NCI-H82 treated with DMSO at 0.1 percent for 48 hours (cell line): ENCODE results near the gene LRRC4C.

Experiments
- DNase-seq: peaks from one replicate; lab custom pipeline; 2025; ENCODE audit not compliant: unreplicated experiment; lab: John Stamatoyannopoulos, UW

The LRRC4C gene

DNA sequence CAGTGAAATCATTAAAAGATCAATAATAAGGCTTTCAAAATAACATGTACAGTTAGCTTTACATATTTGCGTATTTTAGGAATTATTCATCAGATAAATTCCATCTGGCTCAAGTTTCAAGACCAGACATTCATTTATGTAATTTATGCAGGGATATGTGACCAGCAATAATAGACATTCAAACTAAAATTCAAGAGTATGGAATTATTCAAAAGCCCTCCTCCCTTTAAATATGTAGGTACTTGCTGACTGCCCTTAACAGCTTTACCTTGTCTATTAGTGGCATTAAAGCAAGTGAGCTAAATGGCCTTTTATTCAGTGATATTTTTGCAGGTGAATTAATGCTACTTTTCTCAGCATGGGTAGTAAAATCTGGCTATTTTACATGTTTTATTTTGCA lies 126.1 kb downstream of the LRRC4C start:
- DNase-seq = no peak

DNA sequence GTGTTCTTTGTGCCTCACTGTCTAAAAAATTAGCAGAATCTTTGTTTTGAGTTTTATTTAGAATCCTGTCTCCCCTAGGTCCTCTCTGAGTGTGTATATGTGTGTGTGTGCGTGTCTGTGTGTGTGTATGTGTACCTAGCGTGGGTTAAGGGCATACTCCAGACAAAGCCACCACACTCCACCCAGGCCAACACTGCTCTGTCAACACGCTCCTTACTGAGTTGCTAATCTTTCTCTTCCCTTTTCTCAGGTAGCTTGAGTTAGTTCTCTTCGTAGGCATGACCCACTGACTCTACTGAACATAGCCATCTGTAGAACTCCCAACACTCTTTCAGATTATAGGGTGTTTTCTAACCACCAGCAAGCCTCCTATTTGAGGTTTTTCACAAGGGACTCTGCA lies 131.1 kb downstream of the LRRC4C start:
- no peak for DNase-seq

DNA sequence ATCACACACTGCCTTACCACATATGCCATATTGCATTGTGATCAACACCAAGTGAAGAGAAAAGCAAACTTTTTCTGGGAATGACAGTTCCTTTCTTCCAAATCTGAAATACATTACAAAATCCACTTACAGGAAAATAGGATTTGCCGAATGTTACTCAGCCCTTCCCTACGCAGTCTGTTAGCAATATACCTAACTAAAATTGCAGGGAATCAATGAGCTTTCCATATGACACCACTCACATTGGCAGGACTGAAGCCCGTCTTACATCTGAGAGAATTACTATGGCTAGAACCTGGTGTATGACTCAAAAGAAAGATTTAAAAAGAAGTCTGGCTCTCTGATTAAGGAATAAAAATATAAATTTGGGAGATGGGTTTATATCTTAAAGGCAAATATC lies 136.0 kb downstream of the LRRC4C start:
- no peak for DNase-seq

DNA sequence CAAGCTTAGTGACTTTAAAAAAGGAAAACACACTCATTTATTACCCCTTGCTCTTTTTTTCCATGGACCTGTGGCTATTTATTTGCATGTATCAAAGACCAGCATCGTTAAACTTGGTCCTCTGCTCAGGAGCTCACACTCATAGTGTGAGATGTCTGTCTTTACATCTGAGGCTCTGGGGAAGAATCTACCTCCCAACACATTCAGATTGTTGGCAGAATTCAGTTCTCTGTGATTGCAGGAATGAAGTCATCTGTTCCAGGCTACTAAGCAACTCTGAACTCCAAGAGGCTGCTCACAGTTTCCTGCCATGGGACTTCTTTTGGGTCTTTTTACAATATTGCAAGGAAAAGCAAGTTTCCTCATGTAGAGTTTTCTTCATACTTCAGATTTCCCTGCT lies 138.8 kb downstream of the LRRC4C start:
- no peak for DNase-seq

DNA sequence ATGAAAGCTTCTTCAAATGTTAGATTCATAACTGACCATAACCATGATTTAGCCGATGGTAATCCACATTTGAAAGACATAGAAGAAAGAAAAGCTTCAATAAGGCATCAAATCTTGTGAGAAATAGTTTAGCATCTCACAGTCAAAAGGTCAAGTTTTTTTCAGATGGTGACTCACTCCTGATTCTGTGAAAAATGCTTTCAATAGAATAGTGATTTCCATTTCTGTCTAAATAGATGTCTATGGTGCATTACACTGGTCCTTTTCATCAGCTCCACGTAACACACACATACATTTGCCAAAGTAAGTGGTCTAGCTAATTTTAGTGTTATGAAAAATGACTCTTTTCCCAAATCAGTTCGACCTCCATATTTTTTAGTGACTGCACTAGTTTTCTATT lies 139.2 kb downstream of the LRRC4C start:
- no peak for DNase-seq

DNA sequence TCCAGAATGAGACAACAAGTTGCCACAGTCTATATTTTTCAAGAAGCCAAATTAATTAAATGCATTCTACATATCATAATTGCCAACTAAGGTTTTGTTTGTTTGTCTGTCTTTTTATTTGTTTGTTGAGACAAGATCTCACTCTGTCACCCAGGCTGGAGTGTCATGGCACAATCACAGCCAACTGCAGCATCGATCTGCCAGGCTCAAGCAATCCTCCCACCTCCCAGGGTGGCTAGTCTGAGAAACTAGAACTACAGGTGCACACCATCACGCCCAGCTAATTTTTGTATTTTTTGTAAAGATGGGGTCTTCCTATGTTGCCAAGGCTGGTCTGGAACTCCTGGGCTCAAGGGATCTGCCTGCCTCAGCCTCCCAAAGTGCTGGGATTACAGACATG lies 140.0 kb downstream of the LRRC4C start:
- DNase-seq = no peak

DNA sequence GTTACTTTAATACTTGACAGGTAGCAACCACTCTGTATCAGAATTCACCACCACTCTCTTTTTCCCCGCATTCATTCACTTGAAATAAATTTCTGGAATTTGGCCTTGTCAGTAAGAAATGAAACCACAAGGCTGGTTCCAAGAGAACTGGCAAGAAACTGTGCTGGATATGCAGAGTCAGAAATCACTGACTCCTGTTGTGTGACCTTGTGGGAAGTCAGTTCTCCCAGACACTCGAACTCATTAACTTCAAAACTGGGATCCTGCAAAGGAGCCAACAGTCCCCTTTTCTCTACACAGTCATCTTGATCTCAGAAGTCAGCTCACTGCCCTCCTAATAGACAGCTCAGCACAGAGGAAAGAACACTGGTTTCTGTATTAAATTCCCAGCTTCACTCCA lies 142.7 kb downstream of the LRRC4C start:
- DNase-seq = no peak

DNA sequence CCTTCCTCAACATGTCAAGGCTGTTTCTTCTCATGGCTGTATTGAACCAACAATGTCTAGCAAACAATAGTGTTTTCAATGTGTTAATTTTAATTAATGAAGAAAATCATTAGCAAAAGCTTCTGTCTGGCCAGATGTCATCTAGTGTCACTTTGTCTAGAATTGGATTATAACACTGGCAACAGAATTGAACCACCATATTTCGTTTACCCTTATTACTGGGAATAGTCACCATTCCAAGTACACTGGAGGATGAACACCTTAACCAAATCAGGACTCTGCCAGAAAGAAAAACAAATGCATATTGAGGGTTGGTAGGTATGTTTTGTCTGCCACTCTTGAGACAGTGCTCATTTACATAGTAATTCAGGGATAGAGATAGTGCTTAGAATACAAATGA lies 146.2 kb downstream of the LRRC4C start:
- no peak for DNase-seq

DNA sequence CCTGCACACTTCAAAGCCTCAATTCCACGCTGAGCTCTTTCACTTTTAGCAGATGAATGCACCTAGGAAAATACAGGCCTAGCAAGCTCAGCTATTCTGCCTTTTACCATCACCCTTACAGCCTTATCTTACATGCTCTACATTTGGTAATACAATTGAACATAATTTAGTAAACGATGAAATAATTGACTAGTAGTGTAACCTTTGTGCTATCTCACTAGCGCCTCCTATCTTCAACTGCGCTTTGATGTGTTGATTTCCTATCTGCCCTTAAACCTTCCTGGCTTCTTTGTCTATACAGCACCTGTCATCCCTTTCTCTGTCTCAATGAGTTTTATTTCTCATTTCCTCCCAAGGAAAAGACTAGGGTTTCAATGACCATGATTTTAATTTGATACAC lies 149.7 kb downstream of the LRRC4C start:
- no peak for DNase-seq

DNA sequence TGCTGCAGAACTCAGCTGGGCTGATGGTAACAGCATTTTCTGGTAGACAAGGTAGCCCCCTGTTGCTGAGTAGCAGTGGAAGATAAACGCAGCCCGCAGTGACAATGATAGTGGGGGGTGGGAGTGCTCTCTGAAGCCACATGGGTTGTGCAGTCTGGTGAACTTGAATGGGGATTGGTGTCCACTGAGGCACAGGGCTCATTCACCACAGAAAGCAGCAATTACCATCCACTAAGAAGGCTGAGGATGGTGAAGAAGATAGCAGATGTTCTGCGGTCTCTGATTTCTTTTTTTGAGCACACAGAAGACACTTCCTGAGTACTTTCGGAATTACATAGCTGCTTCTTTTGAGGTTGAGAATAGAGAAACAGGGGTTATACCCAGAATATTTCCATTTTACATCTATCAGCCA lies 150.3 kb downstream of the LRRC4C start:
- DNase-seq = no peak

DNA sequence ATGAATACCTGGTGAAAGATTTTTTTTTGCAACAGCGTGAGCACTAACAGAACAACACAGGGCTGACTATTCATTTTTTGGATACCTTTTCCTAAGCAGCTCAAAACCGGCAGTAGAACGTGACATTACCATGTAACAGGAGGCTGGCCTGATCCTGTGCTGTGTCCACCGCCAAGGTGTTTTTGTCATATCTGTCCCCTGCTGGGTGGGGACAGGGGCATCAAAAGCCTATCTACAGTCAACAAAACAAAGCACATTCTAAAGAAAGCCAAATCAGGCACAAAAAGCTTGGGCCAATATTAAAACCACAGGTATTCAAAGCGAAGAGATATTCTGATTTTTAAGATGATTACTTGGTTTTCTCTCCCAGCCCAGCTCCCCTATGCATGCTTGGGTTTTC lies 151.2 kb downstream of the LRRC4C start:
- no peak for DNase-seq

DNA sequence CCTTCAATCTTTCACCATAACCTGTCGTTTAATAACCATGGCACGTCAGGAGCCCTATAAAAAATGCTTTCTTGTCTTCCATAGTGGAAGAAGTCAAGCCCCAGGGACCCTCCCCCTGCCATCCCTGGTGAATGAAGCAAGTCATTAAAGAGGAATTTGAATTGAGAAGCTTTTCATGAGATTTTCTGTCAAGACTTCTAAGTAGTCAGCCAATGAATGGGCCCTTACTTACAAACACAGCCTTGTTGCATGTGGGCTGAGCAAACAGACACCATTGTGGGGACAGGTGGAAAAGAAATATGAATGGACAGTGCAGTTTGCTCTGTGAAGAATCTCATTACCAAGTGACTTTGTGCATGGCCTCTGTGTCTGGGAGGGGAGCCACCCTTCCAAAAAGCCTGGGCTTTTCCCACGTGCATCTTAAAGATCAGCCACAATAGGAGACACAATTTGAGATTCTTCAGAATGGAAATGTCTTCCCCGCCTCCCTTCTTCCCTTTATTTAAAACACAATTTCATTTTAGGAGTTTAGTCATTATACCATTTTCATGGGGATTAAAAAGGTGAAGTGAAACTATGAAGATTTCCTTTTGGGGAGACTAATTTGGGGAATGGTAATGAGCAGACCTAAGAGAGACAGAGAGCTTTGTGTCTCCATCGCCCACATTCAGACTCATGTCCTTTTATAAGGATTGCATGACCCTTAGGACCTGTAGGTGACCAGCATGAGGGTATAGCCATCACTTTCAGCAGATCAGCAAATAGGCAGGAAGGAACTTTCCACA lies 152.0 kb downstream of the LRRC4C start:
- DNase-seq = no peak

DNA sequence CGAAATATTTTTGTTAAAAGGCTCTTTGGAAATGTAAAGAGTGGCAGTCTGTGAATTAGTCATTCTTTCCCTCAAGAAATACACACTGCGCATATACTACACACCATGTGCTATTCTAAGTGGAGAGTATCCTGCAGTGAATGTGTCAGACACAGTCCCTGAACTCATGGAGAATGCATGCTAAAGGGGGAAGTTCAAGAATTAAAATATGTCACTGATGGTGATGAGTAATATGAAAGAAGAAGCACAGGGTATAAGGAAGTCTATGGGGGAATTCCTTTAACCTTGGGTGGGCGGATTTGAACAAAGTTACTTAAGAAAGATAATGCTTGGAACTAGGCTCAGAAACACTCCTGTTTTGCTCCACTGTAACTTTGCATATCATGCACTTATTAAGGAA lies 153.0 kb downstream of the LRRC4C start:
- no peak for DNase-seq

DNA sequence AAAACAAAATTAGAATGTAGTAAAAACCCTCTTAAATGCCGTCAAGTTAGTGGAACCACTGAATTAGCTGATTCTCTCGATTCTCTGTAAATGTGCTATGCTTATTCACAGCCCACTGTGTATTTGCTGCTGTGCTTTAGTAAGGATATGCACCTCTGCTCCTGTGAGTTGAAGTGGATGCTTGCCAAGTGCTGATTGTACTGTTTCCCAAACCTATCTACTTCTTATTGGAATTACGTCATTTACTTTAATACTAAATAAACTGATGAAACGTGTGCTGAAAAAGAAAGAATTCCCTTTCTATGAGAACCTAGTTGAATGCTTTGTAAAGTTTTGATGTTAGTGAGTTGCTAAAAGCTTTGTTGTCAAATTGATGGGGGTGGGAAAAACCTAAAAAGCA lies 158.4 kb downstream of the LRRC4C start:
- DNase-seq = no peak

DNA sequence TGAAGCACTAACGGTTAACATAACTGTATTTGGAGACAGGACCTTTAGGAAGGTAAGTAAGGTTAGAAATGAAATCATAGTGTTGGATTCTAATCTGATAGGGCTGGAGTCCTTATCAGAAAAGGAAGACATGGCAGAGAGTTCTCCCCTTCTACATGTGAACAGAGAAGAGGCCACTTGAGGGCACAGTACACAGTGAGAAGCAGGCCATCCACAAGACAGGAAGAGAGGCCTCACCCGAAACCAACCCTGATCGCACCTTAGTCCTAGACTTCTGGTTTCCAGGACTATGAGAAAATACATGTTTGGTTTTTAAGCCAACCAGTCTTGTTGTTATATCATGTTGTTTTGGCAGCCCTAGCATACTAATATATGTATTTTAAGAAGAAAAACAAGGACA lies 170.0 kb downstream of the LRRC4C start:
- DNase-seq = no peak

DNA sequence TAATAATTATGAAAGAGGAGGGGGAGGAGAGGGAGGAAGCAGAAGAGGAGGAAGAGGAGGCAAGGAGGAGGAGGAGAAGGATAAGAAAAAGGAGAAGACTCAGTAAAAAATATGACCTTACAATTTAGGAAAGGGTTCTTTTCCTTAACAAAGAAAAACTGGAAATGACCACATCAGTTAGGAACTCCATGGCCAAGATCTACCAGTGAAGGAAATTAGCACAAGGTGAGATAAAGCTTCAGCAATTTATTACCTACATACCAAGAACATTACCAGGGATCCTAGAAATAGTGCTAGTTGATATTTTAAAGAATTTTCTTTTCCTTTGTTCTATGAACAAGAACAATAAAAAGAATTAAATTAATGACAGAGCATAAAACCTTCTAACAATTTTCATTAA lies 172.7 kb downstream of the LRRC4C start:
- DNase-seq = no peak

DNA sequence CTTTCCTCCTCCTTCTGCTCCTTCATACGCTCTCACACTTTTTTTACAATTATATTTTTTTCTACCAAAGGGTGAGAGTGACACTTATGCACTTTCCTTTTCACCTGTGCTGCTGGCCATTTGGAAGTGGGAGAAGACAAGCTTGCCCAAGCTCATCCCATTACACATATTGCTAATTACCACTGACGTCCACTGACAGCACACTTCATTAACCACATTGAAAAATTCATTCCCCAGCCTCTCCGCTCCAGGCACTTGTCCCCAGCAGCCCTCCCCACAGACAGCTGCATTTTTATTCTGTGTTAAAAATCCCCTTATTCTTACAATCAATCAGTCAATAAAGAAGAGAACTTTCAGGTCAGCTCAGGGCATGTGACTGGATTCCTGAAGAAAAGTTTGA lies 175.1 kb downstream of the LRRC4C start:
- no peak for DNase-seq

DNA sequence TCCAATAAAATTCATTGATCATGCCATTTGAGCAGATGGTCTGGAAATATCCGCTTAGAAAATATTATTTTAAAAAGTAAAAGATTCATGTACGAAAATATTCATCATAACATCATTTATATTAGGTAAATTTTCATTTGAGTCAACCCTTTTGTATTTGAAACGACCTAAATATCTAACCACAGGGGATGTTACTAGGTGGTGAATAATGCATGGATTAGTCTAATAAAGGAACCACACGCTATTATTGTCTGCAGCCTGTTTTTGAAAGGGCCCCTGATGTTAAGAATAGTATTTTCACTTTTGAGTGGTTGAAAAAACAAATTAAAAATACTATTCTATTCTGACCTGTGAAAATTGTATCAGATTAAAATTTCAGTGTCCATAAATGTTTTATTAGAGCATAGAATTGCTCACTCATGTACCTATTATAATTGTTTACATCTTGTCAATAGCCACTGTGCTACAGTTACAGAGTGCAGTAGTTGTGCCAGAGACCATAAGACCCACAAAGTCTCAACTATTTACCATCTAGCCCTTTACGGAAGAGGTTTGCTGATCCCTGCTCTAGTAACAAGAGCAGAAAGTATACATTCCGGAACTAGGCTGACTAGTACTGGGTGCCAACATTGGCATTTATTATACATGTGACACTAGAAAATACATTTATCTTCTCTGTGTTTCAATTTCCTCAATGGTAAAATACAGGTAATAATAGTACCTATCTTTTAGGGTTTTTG lies 176.1 kb downstream of the LRRC4C start:
- no peak for DNase-seq

DNA sequence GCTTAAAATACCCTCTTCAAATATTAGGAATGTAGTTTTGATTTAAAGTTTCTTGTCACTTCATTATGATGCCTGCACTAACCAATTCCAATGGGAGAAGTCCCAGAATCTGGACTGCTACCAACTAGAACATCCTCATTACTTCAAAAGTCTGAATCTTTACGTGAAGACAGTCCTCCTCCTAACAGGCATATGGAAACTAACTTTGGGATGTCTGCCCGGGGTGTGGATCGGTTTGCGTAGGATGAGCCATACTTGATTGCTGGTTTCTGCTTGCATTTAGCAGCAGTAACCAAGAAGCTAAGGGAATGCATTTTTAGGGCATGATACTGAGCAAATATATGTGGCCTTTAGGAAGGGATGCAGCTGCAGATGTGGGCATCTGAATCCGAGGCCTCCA lies 177.1 kb downstream of the LRRC4C start:
- no peak for DNase-seq

DNA sequence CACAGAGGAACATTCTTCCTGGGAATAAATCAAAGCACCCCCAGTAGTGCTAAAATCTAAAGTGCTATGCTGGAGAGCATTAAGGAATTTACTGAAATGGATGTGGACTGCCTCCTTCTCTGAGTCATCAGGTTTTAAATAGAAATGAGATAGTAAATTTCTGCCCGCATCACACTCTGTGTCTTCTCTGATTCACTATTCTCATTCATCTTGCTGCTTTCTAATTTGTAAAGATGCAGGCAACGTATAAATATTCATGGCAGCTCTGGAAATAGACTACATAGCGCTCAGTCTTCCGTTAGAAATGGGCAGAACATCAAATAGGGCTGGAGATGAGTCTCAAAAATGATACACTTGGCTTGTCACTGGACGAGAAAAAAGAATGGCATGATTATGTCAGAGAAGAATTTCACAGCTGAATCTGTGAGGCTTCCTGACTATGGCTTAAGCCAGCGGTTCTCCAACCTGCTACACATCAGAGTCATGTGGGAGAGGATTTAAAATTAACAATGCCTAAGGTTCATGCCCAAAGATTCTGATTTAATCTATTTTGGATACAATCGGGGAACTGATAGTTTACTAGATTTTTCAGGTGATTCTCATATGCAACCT lies 178.2 kb downstream of the LRRC4C start:
- DNase-seq = no peak

DNA sequence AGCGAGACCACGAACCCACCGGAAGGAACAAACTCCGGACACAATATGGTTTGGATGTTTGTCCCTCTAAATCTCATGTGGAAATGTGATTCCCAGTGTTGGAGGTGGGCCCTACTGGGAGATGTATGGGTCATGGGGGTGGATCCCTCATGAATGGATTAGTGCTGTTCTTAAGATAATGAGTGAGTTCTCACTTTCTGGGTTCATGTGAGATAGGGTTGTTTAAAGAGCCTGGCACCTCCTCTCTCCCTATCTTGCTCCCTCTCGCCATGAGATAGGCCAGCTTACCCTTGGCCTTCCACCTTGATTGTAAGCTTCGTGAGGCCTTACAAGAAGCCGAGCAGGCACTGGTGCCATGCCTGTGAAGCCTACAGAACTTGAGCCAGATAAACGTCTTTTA lies 184.6 kb downstream of the LRRC4C start:
- no peak for DNase-seq

DNA sequence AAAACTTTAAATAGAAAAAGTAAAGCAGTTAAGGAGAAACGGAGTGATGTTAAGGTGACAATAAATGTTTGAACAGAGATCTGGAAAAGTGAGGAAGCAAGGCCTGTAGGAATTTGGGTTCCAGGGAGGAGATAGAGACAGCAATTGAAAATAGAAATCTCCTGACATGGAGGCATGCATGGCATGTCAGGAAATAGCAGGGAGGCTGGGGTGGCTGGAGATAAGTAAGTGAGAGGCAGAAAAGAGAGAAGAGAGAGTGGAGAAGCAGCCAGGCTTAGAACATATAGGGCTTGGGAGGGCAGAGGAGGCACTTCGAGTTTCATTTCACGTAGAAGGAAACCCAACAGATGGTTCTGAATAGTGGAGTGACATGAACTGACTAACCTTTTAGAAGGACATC lies 185.5 kb downstream of the LRRC4C start:
- DNase-seq = no peak
